ENCODE results near the gene PYDC1. TPM values are rescaled to one million over a fixed set of nuclear protein-coding genes. Genes with fewer than 3 reads are reported as not detected.

The PYDC1 gene
- not detected in 2 replicates for total RNA-seq
- not detected in 2 replicates for polyA plus RNA-seq
- polyA plus RNA-seq (2012) = not detected in 2 replicates
- not detected in 2 replicates for polyA minus RNA-seq (ENCODE audit: low replicate concordance)

- Histone ChIP-seq H3K27me3 (ENCODE audit: control insufficient read depth, insufficient read depth, low read length) (peaks cover 34% of the 10 kb centered on the region), H3K27ac (ENCODE audit: insufficient read depth, low read length) (no peak within 1 kb of the TSS), H3K4me2 (ENCODE audit: extremely low read depth, insufficient read depth, low read length) (peak within 1 kb of the TSS; percentile 67), H3K9me3 (ENCODE audit: control insufficient read depth, insufficient read depth, low read depth, low read length) (no peaks in the 10 kb centered on the region), H3K9ac (ENCODE audit: insufficient read depth, low read length) (no peak within 1 kb of the TSS), H3K36me3 (ENCODE audit: control insufficient read depth, insufficient read depth, low read length) (no peaks in the 10 kb centered on the region), H3K4me1 (ENCODE audit: control insufficient read depth, extremely low read depth, insufficient read depth, low read length) (no peaks in the 10 kb centered on the region), H4K20me1 (ENCODE audit: control insufficient read depth, extremely low read depth, insufficient read depth, low read length) (no peaks in the 10 kb centered on the region), H3K79me2 (ENCODE audit: control insufficient read depth, insufficient read depth, low read length) (no peaks in the 10 kb centered on the region), H3K4me3 (replicated peaks in 1 of 4; ENCODE audit: control extremely low read depth in 1 of 4, insufficient read depth in 1 of 4, low read depth in 3 of 4, low read length in 4 of 4) (no peak within 1 kb of the TSS), H2AFZ (ENCODE audit: low read length) (no peak within 1 kb of the TSS)
- no peak for DNase-seq (ENCODE audit: low read depth in 2 of 2)
- TF ChIP-seq CTCF (conservative IDR thresholded peaks at IDR 0.05 in 1 of 2, IDR thresholded peaks at IDR 0.05 in 1 of 2; ENCODE audit: low read depth in 1 of 2, low read length in 2 of 2) = no peak
- peak; percentile 89 for TF ChIP-seq EZH2 (IDR thresholded peaks at IDR 0.05; ENCODE audit: low read length, missing control alignments)
Observed at GRCh38 chr16:31216422-31217135, at the start of gene PYDC1. Gene PYDC1, minus strand, starts transcription at chr16:31217135. Its CDS starts 107 bp downstream, at chr16:31217028.

- no peaks in the 10 kb centered on the region for H3K4me1 ChIP-seq (ENCODE audit: control insufficient read depth, extremely low read depth, insufficient read depth, low read length)
- no peak overlapping the region for H2AFZ ChIP-seq (ENCODE audit: low read length)
- no peak overlapping the region for H3K4me3 ChIP-seq (replicated peaks in 1 of 4; ENCODE audit: control extremely low read depth in 1 of 4, insufficient read depth in 1 of 4, low read depth in 3 of 4, low read length in 4 of 4)
- no peaks in the 10 kb centered on the region for H3K79me2 ChIP-seq (ENCODE audit: control insufficient read depth, insufficient read depth, low read length)
- no peak overlapping the region for H3K4me2 ChIP-seq (ENCODE audit: extremely low read depth, insufficient read depth, low read length)
- H3K27me3 ChIP-seq (ENCODE audit: control insufficient read depth, insufficient read depth, low read length) = no peaks in the 10 kb centered on the region
- H3K36me3 ChIP-seq (ENCODE audit: control insufficient read depth, insufficient read depth, low read length) = no peaks in the 10 kb centered on the region
- H3K9me3 ChIP-seq (ENCODE audit: control insufficient read depth, insufficient read depth, low read depth, low read length) = no peaks in the 10 kb centered on the region
- TF ChIP-seq CTCF (conservative IDR thresholded peaks at IDR 0.05 in 1 of 2, IDR thresholded peaks at IDR 0.05 in 1 of 2; ENCODE audit: low read depth in 1 of 2, low read length in 2 of 2) = no peak
- TF ChIP-seq EZH2 (IDR thresholded peaks at IDR 0.05; ENCODE audit: low read length, missing control alignments) = no peak
- no peak overlapping the region for H3K9ac ChIP-seq (ENCODE audit: insufficient read depth, low read length)
- H3K27ac ChIP-seq (ENCODE audit: insufficient read depth, low read length) = no peak overlapping the region
- H4K20me1 ChIP-seq (ENCODE audit: control insufficient read depth, extremely low read depth, insufficient read depth, low read length) = no peaks in the 10 kb centered on the region
- DNase-seq (ENCODE audit: low read depth in 2 of 2) = peak in 1 of 2 donors; percentile 16
Observed at GRCh38 chr16:31265329-31266245, 48.7 kb upstream of the PYDC1 start.

- TF ChIP-seq EZH2 (IDR thresholded peaks at IDR 0.05; ENCODE audit: low read length, missing control alignments) = no peak
- no peak for TF ChIP-seq CTCF (conservative IDR thresholded peaks at IDR 0.05 in 1 of 2, IDR thresholded peaks at IDR 0.05 in 1 of 2; ENCODE audit: low read depth in 1 of 2, low read length in 2 of 2)
- H3K27me3 ChIP-seq (ENCODE audit: control insufficient read depth, insufficient read depth, low read length) = no peaks in the 10 kb centered on the region
- H3K4me3 ChIP-seq (replicated peaks in 1 of 4; ENCODE audit: control extremely low read depth in 1 of 4, insufficient read depth in 1 of 4, low read depth in 3 of 4, low read length in 4 of 4) = no peak overlapping the region
- no peaks in the 10 kb centered on the region for H3K4me1 ChIP-seq (ENCODE audit: control insufficient read depth, extremely low read depth, insufficient read depth, low read length)
- H3K9me3 ChIP-seq (ENCODE audit: control insufficient read depth, insufficient read depth, low read depth, low read length) = no peaks in the 10 kb centered on the region
- no peaks in the 10 kb centered on the region for H3K79me2 ChIP-seq (ENCODE audit: control insufficient read depth, insufficient read depth, low read length)
- H3K27ac ChIP-seq (ENCODE audit: insufficient read depth, low read length) = no peak overlapping the region
- no peak for DNase-seq (ENCODE audit: low read depth in 2 of 2)
- H3K9ac ChIP-seq (ENCODE audit: insufficient read depth, low read length) = no peak overlapping the region
- no peaks in the 10 kb centered on the region for H3K36me3 ChIP-seq (ENCODE audit: control insufficient read depth, insufficient read depth, low read length)
- no peaks in the 10 kb centered on the region for H4K20me1 ChIP-seq (ENCODE audit: control insufficient read depth, extremely low read depth, insufficient read depth, low read length)
- H2AFZ ChIP-seq (ENCODE audit: low read length) = no peak overlapping the region
- H3K4me2 ChIP-seq (ENCODE audit: extremely low read depth, insufficient read depth, low read length) = no peak overlapping the region
Observed at GRCh38 chr16:31262084-31262483, 45.1 kb upstream of the PYDC1 start.
